Tibial nerve (tissue), 3 donors: Measurements from ENCODE around the gene MORN1.

Experiments used
- POLR2A ChIP-seq, 2 donors: fragments of 450-650 bp; IDR thresholded peaks; one replicate each; pipeline ENCODE4 v1.6.1; 2017; ENCODE audit warnings: antibody characterized with exemption in 2 of 2, mild to moderate bottlenecking in 2 of 2, moderate library complexity in 2 of 2
- TF ChIP-seq, protein P1 (sequence below), 5 experiments: fragments of 200-600 bp in 3 of 5; fragments of 450-650 bp in 2 of 5; sonication (generic) in 3 of 5; IDR thresholded peaks; one replicate each; pipeline ENCODE4 v1.5.1; 2016 to 2019; ENCODE audit warnings: antibody characterized with exemption in 5 of 5, mild to moderate bottlenecking in 3 of 5, moderate library complexity in 2 of 5

DNA sequence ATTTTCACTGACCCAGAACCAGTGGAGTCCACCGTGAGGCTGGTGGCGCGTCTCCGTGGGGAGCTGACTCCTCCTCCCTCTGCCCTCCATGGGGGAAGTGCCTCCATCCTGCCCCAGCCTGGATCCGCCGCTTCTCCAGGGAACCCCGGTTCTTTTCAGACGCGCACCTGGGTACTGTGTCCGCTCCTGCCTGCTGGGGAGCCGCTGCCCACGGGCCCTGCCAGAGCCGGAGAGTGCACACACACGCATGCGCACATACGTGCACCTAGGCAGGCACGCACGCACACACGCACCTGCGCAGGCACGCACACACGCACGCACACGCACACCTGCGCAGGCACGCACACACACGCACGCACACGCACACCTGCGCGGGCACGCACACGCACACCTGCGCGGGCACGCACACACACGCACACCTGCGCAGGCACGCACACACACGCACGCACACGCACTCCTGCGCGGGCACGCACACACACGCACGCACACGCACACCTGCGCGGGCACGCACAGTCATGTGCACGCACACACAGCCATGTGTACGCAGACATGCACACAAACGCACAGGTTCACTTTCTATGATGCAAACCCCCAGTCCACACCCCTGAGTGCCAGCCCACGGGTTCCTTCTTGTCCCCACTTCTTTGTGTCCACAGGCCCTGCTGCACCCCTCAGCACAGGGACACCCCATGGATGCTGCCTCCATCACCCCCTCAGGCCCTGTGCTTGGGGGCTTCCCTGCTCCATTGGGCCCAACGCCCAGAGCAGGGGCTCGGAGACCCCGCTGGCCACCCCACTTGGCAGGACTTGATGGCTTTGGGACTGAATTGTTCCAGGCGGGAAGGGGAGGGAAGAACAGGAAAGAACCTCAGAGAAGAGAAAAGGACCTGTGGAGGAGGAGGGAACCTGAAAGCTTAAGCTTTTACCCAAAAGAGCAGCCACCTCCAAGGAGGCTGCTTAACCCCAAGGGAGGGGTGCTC is 42.7 kb downstream of the MORN1 start:
- TF ChIP-seq, protein P1, sequence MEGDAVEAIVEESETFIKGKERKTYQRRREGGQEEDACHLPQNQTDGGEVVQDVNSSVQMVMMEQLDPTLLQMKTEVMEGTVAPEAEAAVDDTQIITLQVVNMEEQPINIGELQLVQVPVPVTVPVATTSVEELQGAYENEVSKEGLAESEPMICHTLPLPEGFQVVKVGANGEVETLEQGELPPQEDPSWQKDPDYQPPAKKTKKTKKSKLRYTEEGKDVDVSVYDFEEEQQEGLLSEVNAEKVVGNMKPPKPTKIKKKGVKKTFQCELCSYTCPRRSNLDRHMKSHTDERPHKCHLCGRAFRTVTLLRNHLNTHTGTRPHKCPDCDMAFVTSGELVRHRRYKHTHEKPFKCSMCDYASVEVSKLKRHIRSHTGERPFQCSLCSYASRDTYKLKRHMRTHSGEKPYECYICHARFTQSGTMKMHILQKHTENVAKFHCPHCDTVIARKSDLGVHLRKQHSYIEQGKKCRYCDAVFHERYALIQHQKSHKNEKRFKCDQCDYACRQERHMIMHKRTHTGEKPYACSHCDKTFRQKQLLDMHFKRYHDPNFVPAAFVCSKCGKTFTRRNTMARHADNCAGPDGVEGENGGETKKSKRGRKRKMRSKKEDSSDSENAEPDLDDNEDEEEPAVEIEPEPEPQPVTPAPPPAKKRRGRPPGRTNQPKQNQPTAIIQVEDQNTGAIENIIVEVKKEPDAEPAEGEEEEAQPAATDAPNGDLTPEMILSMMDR (IDR thresholded peaks at IDR 0.05) = no peak
- no peak for TF ChIP-seq POLR2A (IDR thresholded peaks at IDR 0.05)
